HL-60/S4 treated with retinoic acid at 250 ng/mL for 4 days and 3 days (cell line): ENCODE measurements around the gene THEMIS.
"Not testable (repeated sequence)": the region's sequence is repeated elsewhere in the genome, so short reads cannot be mapped to it uniquely, and the experiment has no call there.

Source experiments
- in situ Hi-C: fragments of 300-500 bp; cut with MboI; formaldehyde crosslinking; loops from 2 replicates; pipeline ENCODE4 v1.7.0; 2022; ENCODE audit warnings: low sequenced_read_pairs

Gene THEMIS

DNA sequence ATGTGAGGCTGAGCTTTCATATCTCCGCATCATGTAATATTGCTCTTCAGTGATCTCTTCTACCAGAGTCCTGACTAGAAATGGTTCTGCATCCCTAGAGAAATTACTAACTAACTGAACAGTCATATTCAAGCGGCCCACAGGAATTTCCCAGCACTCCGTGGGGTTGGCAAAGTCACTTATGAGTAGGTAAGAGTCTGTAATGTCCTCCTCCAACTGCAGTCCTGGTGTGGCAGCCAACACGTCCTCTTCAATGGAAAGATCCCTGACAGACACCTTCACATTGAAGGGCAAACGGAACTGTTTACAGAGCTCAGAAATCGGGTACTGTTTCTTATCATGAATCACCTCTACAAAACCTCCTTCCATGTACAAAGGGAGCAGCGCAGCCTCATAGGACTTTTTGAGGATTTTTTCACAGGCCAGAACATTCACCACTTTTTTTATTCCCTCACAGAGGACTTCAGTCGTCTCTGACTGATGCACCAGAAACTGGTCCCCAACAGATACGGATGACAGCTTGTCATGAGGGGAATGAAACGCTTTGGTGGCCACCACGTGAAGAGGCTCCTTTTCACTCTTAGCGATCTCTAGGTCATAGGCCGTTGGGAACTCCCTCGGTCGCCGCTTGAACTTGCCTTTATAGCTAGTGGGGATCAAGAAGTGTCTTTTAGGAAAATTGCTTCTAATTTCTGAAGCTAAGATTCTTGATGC lies 87.7 kb downstream of the THEMIS start:
- in situ Hi-C loops, result no loop called here

DNA sequence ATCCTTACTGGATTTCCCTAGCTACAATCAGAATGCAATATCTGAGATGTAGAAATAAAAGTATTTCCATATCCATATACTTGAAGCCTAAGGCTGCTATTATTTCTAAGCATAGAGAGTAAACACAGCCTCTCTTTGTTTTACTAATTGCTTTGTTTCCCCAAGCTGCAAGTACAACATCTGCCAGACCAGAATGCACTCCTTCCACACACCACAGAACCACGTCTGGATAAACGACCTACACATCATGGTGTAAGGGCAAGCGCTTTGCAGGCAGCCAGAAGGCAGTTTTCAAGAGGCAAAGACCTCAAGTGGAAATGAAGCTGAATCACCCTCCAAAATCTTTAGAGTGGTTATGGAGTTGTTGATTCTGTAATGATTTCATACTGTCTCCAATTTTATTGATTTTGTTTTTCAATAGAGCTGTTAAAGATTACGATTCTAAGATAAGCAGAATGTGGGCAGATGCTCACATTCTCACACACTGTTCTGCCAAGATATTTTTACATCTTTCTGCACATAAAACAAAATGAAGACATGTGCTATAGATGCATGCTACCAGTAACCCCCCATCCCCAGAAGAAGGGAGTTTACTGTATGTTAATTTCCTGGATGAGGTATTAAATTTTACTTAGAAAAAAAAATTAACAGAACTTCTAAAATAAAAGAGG lies 88.8 kb downstream of the THEMIS start:
- in situ Hi-C loops, result no loop called here

DNA sequence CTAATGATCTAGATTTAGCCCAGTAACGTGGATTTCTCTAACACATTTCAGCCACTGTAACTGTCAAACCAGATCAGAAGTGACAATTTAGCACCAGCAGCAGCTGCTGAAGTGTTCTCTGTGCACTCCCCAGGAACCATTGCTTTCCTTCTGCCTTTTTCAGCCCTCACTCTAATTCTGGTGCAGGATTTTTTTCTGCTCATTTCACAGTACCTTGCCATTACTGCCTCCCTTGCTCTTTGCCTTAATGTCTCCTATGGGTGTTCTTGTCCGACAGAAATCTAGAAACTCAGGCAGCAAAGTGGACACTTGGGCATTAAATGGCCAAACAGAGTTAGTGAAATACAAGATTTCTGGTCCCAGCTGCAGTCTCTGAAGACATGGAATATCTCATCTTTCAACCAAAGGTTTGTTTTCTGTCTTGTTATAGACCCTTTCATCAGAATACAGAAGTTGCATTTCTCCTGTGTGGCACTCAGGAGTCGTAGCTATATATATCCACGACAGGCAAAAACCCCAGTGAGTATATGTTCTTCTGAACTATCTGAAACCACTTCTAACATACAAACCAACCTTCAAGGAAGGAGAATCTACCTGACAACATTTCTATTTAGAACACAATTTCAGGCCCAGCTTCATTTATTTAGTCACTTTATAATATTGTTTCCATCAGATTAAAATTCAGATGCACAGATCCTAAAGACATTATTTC lies 92.9 kb downstream of the THEMIS start:
- in situ Hi-C loops, result no loop called here

DNA sequence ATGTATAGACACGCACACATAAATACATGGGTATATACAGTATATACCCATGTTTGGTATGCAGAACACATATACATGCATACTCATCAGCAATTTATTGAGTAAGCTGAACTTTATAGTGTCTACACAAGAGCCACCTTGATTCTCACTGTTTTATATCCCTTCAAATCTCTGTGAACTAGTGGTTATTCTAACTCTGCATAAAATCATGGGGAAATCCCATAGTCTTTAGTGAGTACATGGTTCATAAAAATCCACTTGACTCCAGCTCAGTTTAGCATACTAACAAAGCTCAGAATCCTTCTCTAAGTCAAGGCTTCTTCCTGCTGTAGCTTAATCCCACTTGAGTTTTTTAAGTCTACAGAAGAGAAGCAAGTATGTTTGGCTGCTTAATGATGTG lies 104.1 kb downstream of the THEMIS start:
- in situ Hi-C loops, result no loop called here

DNA sequence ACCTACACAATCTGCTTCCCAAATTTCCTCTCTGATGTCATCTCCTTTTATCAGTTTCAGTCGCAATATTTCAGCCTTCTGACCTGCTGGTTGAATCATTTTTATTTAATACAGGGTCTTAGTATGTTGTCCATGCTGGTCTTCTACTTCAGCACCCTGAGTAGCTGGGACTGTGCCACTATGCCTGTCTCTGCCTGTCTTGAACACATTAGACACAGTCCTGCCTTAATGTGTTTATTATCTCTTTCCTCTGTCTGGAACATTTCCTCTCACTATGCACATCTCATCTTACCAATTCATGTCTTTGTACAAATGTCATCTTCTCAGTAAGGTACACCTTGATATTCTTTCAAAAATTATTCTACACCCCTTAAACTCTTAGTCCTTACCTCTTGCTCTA lies 106.5 kb downstream of the THEMIS start:
- in situ Hi-C loops, result no loop called here

DNA sequence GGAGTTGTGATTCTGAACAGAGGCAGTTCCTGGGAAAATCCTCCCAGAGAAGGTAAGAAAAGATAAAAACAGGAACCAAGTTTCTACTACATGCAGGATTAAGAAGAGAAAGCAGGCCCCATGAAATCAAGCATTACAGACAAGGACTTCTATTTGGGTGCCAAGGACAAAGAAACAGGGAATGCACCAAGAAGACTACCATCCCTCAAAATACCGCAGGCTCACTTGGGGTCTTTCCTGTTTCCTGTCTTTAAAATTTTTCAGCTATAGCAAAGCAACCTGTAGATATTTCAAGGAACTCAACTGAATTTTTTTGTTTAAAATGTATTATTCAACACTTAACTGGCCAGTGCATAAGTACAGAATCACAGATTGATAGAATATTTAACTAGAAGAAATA lies 107.5 kb downstream of the THEMIS start:
- in situ Hi-C loops, result no loop called here

DNA sequence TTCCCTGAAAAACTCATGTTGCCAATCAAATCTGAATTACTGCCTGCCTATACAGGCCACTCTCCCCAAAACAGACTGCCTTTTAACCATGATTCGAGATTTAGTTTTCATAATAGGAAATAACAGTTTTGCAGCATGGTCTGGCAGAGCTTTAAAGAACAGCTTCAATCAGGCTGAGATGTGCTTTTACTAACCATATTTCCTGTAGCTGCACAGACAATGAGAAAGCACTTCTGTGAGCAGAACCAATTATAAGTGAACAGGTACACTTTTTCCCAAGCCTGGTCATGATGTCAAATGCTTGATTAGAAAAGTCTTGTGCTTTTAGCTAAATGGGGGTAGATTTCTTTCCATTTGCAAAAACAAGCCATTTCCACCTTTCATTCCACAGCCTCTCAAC lies 108.2 kb downstream of the THEMIS start:
- in situ Hi-C loops, result no loop called here

DNA sequence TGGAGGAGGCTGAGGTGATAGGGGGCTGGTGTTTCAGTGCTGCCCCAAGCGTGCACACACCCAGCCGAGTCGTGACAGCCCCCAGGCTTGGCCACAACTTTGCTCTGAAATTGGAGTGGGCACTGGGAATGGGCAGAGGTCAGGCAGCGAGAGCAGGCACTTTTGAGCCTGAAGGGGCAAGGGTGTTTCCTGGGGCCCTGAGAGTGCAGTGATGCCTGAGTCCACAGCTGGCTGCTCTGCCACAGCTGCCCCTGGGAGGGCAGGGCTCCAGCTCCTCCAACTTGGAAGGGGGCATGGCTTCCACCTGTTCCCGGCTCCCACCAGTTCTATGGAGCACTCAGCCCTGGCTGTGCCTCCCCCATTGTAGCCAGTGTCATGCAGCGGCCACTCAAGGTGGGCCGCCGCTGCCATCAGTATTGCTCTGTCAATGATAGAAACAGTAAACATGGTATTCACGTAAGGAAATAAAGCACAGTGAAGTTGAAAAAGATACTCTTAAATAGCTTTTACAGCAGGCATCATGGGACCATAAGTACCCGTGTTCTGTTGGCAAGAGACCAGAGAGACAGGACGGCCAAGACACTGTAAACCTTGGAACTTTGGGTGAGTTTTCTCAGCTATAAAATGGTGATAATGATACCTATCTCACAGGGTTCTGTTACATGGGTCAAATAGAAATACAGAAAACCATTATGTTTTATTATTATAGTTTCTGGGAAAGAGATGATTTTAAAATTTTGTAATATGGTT lies 108.9 kb downstream of the THEMIS start:
- in situ Hi-C loops, result no loop called here

DNA sequence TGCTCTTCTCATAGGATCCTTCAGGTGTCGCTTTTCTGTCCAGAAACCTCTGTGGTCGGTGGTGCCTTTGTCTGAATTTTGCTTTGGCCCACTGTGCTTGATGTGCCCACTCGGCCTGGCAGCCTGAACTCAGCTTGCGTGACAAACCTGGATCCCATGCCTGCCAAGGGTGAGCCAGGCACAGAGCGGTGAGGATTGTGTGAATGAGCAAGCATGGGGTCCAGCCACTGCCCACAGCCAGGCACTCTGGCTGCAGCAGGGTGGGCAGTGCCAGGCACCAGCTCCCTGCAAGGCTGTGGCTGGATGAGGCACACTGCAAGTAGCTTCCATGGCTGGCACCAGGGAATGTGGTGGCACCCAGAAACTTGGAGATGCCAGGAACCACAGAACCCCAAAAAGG lies 110.3 kb downstream of the THEMIS start:
- in situ Hi-C loops, result no loop called here

DNA sequence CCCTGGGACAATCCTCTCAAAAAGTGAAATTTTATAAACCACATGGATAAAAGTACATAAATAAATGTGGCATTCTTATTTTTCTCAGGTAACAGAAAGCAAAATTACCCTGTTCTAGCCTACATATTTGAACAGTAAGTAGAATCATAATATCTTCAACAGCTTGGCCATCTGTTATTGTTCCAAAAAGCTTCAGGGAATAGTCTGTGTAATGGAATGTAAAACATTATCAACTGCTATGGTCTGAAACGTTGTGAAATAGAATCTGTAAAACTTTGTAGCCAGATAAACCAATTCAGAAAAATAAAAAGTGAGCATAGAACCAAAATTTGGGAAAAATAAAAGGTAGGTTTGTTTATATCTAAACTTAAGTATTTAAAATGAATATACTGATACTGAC lies 114.7 kb downstream of the THEMIS start:
- in situ Hi-C loops, result no loop called here

DNA sequence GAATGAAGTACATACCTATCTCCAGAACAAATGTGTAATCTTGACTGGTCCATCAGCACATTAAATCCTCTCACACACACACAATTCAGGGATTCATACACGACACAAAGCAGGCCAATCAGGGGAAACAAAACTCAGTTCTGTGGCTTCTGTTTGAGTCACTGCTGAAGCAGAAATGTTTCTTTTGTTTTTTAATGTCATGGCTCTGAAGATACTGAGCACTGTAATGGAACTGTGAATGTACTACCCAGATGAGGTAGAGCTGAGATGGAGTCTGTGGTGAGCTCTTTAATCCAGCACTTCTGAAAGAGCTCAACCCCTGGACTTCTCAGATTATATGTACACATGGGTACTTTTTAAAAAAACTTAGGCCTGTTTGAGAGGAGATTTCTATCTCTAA lies 116.4 kb downstream of the THEMIS start:
- in situ Hi-C loops, result no loop called here

DNA sequence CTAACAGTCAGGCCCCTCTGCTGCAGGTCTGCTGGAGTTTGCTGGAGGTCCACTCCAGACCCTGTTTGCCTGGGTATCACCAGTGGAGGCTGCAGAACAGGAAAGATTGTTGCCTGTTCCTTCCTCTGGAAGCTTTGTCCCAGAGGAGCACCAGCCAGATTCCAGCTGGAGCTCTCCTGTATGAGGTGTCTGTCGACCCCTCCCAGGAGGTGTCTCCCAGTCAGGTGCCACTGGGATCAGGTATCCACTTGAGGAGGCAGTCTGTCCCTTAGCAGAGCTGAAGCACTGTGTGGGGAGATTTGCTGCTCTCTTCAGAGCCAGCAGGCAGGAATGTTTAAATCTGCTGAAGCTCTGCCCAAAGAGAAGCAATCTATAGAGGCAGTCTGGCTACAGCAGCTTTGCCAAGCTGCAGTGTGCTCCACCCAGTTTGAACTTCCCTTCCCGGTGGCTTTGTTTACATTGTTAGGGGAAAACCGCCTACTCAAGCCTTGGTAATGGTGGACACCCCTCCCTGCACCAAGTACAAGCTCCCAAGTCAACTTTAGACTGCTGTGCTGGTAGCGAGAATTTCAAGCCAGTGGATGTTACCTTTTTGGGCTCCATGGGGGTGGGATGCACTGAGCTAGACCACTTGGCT lies 119.1 kb downstream of the THEMIS start:
- in situ Hi-C loops, result not testable (repeated sequence)

DNA sequence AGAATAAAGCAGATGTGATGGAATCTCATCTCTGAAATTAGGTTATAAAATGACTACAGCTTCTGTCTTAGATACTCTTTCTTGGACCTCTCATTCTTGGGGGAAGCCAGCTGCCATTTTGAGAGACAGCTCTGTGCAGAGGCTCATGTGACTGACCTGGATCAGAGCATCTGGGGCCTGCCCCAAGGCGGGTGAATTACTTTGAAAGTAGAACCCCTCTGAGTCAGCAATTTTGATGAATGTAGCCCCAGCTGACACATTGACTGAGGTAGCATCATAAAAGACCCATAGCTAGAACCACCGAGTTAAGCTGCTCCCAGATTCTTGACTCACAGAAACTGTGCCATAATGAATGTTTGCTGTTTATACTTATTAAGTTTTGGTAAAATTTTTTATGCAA lies 124.5 kb downstream of the THEMIS start:
- in situ Hi-C loops, result no loop called here

DNA sequence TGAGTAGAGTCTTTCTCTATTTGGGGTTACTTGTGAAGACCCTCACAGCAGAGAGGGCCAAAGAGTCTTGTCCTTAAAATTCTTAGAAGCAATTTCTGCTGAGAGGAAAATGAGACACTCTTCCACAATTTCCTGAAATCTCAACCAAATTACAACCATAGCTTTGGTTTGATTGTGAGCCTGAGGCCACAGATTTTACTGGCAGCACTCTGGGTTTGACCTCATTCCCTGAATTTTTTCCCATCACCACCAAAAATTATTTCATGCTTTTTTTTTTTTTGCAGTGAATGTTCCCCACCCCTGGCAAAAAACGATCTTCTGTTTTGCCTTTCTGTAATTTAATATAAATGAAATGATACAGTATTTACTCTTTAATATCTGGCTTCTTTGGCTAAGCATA lies 125.5 kb downstream of the THEMIS start:
- in situ Hi-C loops, result no loop called here

DNA sequence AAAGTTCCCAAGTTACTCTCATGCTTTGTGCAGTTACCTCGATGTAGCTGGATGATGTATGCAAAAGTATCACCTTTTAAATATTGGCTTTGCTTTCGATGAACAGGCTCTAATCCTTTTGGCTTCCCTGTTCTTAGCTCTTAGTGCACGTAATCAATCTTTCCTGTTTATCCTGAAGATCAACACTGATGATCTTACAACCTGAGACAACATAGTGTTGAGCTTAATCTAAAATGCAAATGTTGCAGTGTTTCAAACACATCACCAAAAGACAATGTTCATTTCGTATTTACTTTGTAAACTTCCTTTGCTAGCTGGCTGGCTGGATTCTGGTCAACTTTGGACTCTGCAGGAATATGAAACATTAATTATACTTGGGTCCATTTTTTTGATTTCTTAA lies 132.1 kb downstream of the THEMIS start:
- in situ Hi-C loops, result no loop called here

DNA sequence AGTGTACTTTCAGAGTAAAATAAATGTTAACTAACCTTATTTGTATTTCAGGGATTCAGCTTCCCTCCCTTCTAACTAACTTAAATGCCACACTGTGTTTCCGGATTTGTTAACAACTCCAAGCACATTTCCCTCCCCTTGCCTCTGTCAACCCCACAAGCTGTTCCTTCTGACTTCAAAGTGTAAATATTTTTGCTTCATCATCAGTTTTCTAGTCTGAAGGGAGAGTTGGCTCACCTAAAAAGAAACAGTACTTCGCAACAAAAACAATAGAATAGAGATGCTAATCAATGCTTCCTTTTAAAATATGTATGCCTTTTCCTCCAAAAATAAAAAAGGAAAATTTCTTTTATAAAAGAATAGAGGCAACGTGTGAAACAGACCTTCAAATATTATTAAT lies 132.6 kb downstream of the THEMIS start:
- in situ Hi-C loops, result no loop called here

DNA sequence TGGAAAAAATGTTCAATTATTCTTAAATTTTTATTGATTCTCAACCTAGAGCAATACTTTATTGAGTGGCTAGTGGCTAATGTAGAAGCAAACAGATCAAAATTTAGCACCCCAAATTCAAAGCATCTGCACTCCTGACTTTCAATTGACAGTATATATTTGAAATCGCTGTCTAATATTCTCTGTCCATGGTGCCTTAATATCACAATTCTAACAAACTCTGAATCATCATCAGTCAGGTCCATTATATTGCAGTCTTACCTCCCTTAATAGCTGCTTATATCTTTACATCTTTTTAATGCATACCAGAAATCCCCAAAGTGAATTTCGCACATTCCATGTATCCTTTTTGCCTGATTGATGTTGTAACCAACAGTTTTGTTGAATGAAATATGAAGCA lies 134.9 kb downstream of the THEMIS start:
- in situ Hi-C loops, result no loop called here

DNA sequence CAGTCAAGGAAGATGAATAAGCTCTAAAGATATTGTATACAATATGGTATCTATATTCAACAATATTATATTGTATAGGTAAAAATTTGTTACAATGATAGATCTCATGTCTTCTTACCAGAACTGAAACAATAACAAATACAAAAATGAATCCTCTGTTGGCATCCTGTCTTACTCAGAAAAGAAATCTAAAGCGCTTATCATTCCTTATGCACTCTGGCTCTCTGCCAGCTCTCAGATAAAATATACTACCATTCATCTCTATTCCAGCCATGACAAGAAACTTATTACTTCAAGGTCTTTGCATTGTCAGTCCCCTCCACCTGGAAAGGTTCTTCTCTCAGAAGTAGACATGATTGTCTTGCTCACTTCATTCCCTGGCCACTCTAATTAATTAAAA lies 138.6 kb downstream of the THEMIS start:
- in situ Hi-C loops, result no loop called here

DNA sequence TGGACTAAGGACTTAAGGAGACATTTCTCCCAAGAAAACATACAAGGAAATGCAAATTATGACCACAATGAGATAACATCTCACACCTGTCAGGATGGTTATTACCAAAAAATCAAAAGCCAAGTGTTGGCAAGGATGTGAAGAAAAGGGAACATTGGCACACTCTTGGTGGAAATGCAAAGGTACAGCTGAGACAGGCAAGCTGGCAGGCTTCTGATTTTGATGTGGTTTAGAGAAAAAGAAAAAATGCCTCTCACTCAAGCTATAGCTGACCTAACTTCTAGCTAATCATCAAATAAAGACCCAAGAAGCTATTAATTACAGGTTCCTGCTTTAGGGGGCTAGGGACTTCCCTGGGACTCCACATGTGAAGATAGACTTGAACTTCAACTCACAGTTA lies 139.8 kb downstream of the THEMIS start:
- in situ Hi-C loops, result no loop called here

DNA sequence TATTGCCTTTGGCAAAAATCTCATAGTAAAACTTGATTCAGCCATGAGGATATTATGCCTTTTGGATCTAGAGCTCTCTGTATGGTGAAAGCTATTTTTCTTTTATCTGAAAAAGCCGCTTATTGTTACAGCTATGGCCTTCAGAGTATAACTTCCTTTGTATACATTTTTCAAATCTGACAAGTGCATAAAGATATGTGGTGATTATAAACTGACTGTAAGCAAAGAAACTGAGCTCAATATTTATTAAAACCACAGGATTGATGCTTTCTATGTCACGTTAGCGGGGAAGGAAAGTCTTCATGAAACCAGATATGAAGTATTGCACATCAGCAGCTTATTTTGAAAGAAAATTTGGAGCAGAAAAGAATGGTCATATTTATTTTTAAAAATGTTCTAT lies 151.8 kb downstream of the THEMIS start:
- in situ Hi-C loops, result no loop called here

DNA sequence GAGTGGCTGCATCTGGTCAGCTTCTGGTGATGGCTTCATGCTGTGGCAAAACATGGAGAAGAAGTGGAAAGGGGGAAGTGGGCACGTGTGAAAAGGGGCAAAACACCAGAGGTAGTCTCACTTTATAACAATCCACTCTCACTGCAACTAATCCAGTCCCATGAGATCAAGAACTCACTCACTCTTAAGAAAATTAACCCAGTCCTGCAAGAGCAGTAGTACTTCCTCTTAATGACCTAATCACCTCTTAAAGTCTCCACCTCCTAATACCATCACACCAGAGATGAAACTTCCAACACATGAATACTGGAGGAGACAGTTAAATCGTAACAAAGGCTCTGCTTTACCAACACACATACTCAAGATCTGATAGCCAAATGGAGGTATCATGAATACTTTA lies 152.6 kb downstream of the THEMIS start:
- in situ Hi-C loops, result no loop called here
